ENCODE measurements around the gene ZNF133. TPM values are rescaled to one million over a fixed set of nuclear protein-coding genes. Genes with fewer than 3 reads are reported as not detected.

ZNF133 gene
- 10.9 to 25.0 TPM (median 15.8 TPM) in 3 replicates for polyA plus RNA-seq
- 7.8 TPM for polyA plus RNA-seq (2011; ENCODE audit: low read depth)
- 10.5 and 11.4 TPM in 2 replicates for polyA plus RNA-seq (2011; cell fraction: cytosol; rRNA removed)
- 50.5 and 57.1 TPM in 2 replicates for polyA plus RNA-seq (2011; cell fraction: nucleus; rRNA removed)
- 10.9 and 19.2 TPM in 2 replicates for polyA plus RNA-seq (2012; ENCODE audit: low replicate concordance)
- polyA minus RNA-seq, result 14.2 to 33.4 TPM (median 30.8 TPM) in 3 replicates
- polyA minus RNA-seq (2011; cell fraction: cytosol; rRNA and poly(A)+ RNA removed), result 13.0 TPM
- 18.5 and 22.6 TPM in 2 replicates for polyA minus RNA-seq (2011; cell fraction: nucleus; rRNA and poly(A)+ RNA removed)

DNA sequence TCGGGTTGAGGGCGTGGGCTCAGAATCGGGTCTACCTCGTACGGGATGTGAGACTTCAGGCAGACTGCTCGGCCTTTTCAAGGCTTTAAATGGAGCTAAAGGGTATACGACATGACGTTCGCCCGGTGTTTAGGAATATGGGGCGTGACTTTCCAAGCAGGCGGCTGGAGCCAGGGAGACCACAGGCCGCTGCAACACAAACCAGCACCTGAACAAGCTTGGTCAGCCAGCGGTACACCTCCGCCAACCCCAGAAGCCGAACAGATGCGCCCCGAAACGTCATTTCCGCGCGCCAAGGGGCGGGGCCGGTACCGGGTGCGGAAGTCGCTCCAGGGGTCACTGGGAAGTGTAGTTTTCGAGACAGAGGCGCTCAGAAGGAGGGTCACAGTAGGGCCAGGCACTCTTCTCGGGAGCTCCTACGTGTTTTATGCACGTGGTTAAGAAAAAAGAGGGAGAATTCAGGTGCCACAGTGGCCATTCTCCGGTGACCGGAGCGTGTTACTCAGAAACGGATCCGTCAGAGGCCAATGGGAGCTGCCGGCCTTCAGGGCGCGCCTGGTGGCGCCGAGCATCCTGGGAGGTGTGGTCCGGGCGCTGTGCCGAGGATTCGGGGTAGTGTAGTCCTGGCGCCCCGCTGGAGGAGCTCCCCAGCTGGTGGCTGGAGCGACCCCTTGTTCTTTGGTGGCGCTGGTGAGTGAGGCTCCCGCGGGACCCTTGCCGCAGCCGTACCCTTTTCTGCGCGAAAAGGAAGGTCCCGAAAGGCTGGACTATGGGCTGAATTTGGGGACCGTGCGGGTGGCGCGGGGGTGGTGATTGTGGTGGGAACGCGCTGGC, at the start of gene ZNF133:
Gene ZNF133 (plus strand): TSS at position 613 of the 834 bp plus-strand sequence. CDS start 17,160 bp downstream, outside the sequence.
- DNase-seq (ENCODE audit: low read depth, low spot score), result no peak
- peak within 1 kb of the TSS; percentile 81 for H3K4me2 ChIP-seq (ENCODE audit: control insufficient read depth, extremely low read depth, insufficient read depth, low read depth, low read length)
- no peaks in the 10 kb centered on the region for H4K20me1 ChIP-seq (ENCODE audit: control insufficient read depth, extremely low read depth, insufficient read depth, low read length)
- H3K9ac ChIP-seq (ENCODE audit: control insufficient read depth, extremely low read depth, insufficient read depth, low read length), result peak within 1 kb of the TSS; percentile 92
- peaks cover 46% of the 10 kb centered on the region for H3K79me2 ChIP-seq (ENCODE audit: control insufficient read depth, insufficient read depth, low read length)
- H3K9me1 ChIP-seq (ENCODE audit: control insufficient read depth, extremely low read depth, insufficient read depth, low read length), result no peaks in the 10 kb centered on the region
- TF ChIP-seq, protein P1, sequence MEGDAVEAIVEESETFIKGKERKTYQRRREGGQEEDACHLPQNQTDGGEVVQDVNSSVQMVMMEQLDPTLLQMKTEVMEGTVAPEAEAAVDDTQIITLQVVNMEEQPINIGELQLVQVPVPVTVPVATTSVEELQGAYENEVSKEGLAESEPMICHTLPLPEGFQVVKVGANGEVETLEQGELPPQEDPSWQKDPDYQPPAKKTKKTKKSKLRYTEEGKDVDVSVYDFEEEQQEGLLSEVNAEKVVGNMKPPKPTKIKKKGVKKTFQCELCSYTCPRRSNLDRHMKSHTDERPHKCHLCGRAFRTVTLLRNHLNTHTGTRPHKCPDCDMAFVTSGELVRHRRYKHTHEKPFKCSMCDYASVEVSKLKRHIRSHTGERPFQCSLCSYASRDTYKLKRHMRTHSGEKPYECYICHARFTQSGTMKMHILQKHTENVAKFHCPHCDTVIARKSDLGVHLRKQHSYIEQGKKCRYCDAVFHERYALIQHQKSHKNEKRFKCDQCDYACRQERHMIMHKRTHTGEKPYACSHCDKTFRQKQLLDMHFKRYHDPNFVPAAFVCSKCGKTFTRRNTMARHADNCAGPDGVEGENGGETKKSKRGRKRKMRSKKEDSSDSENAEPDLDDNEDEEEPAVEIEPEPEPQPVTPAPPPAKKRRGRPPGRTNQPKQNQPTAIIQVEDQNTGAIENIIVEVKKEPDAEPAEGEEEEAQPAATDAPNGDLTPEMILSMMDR (optimal IDR thresholded peaks at IDR 0.05 in 1 of 3, IDR thresholded peaks at IDR 0.05 in 1 of 3, conservative IDR thresholded peaks at IDR 0.05 in 1 of 3; ENCODE audit: extremely low read depth in 1 of 3, insufficient read depth in 2 of 3, low read length in 3 of 3), result peak in 1 of 3 experiments; percentile 4
- TF ChIP-seq EZH2 (IDR thresholded peaks at IDR 0.05; ENCODE audit: low read length), result no peak
- FAIRE-seq, result peak; percentile 74
- no peaks in the 10 kb centered on the region for H3K27me3 ChIP-seq (ENCODE audit: control insufficient read depth, extremely low read depth, insufficient read depth, low read length)
- H3K9me3 ChIP-seq (ENCODE audit: control insufficient read depth, low read depth, low read length), result peaks cover 2% of the 10 kb centered on the region
- peak within 1 kb of the TSS; percentile 96 for H3K27ac ChIP-seq (ENCODE audit: control insufficient read depth, insufficient read depth, low read length)
- H3K4me3 ChIP-seq (ENCODE audit: control insufficient read depth in 2 of 3, extremely low read depth in 1 of 3, insufficient read depth in 2 of 3, low read depth in 1 of 3, low read length in 3 of 3), result peak within 1 kb of the TSS; percentile 78 to 86 (median 79)
- peaks cover 3 to 4% of the 10 kb centered on the region in 2 experiments for H3K36me3 ChIP-seq (ENCODE audit: control insufficient read depth in 2 of 2, extremely low read depth in 1 of 2, insufficient read depth in 2 of 2, low read length in 2 of 2)
- H3K4me1 ChIP-seq (ENCODE audit: control insufficient read depth, extremely low read depth, insufficient read depth, low read length), result peaks cover 11% of the 10 kb centered on the region
- peak within 1 kb of the TSS; percentile 96 for H2AFZ ChIP-seq (ENCODE audit: control insufficient read depth, low read length)
- dilution Hi-C loops (cut with MboI; ENCODE audit: extremely low pct_ligation_motif_present, low sequenced_read_pairs), result no loop called here

DNA sequence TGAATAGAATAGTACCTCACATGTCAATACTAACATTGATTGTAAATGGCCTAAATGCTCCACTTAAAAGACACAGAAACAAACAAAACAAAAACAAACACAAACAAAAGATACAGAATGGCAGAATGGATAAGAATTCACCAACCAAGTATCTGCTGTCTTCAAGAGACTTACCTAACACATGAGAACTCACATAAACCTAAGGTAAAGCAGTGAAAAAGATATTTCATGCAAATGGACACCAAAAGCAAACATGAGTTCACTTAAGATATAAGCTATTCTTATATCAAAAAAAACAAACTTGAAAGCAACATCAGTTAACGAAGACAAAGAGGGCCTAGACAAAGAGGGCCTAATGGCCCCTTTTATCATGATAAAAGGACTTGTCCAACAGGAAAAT, 47.3 kb upstream of the ZNF133 start:
- Histone ChIP-seq H3K4me3 (ENCODE audit: control insufficient read depth in 2 of 3, extremely low read depth in 1 of 3, insufficient read depth in 2 of 3, low read depth in 1 of 3, low read length in 3 of 3) (no peak overlapping the region), H3K9me3 (ENCODE audit: control insufficient read depth, low read depth, low read length) (no peaks in the 10 kb centered on the region), H3K4me1 (ENCODE audit: control insufficient read depth, extremely low read depth, insufficient read depth, low read length) (no peaks in the 10 kb centered on the region), H3K27ac (ENCODE audit: control insufficient read depth, insufficient read depth, low read length) (no peak overlapping the region), H3K79me2 (ENCODE audit: control insufficient read depth, insufficient read depth, low read length) (no peaks in the 10 kb centered on the region), H3K36me3 (ENCODE audit: control insufficient read depth in 2 of 2, extremely low read depth in 1 of 2, insufficient read depth in 2 of 2, low read length in 2 of 2) (no peaks in the 10 kb centered on the region), H3K27me3 (ENCODE audit: control insufficient read depth, extremely low read depth, insufficient read depth, low read length) (no peaks in the 10 kb centered on the region), H3K9ac (ENCODE audit: control insufficient read depth, extremely low read depth, insufficient read depth, low read length) (no peak overlapping the region), H2AFZ (ENCODE audit: control insufficient read depth, low read length) (no peak overlapping the region), H3K9me1 (ENCODE audit: control insufficient read depth, extremely low read depth, insufficient read depth, low read length) (no peaks in the 10 kb centered on the region), H4K20me1 (ENCODE audit: control insufficient read depth, extremely low read depth, insufficient read depth, low read length) (no peaks in the 10 kb centered on the region), H3K4me2 (ENCODE audit: control insufficient read depth, extremely low read depth, insufficient read depth, low read depth, low read length) (no peak overlapping the region)
- TF ChIP-seq, protein P1 (optimal IDR thresholded peaks at IDR 0.05 in 1 of 3, IDR thresholded peaks at IDR 0.05 in 1 of 3, conservative IDR thresholded peaks at IDR 0.05 in 1 of 3; ENCODE audit: extremely low read depth in 1 of 3, insufficient read depth in 2 of 3, low read length in 3 of 3), result no peak
- no peak for TF ChIP-seq EZH2 (IDR thresholded peaks at IDR 0.05; ENCODE audit: low read length)
- FAIRE-seq (no peak), DNase-seq (ENCODE audit: low read depth, low spot score) (no peak)
- dilution Hi-C loops (cut with MboI; ENCODE audit: extremely low pct_ligation_motif_present, low sequenced_read_pairs), result no loop called here

Data from keratinocyte (primary cell).